Measurements from ENCODE around the gene FHIT.

The FHIT gene

DNA sequence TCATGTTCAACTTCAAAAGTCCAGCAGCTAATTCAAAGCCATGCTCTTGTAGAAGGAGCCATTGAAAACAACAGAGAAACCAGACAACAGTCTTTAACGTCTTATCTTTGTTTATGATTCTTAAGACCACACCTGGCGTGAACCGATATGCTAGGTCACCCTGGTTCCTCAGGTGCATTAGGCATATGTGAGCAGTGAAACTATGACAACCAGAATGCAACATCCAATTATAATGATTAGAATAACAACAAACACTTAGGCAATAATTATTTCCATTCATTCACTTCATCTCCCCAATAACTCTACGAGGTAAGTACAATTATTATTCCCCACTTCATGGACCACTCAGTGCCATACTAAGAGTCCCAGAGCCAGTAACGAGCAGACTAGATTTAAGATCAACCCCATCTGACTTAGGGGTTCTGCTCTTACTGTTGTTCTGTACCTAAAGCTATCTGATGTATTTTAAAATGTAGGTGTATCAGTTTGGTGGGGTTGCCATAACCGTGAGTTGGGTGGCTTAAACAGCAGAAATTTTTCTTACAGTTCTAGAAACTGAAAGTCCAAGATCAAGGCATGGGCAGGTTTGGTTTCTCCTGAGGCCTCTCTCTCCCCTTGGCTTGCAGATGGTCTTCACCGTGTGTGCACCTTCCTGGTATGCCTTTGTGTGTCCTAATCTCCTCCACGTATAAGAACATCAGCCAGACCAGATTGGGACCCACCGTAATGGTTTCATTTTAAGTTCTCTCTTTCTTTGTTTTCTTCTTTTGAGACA, 1203.6 kb downstream of the FHIT start:
- DNase-seq (ENCODE audit: low read depth), result no peak

DNA sequence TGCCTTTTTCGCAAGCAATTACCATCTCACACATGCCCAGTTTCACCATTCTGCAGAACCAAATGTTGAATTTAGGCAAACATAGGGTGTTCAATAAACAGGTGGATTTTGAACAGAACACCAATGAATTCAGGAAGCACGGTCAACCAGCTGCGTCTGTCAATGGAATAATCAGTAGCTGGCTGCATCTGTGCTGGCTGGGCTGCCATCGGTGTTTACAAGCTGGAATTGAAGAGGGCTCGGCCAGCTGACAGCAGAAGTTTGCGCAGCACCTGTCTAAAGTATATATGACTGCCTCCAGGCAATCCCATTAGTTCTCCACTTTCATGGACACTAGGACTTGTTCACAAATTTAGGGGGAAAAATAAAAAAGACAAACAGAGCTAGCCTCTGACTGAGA, 1205.0 kb downstream of the FHIT start:
- no peak for DNase-seq (ENCODE audit: low read depth)

DNA sequence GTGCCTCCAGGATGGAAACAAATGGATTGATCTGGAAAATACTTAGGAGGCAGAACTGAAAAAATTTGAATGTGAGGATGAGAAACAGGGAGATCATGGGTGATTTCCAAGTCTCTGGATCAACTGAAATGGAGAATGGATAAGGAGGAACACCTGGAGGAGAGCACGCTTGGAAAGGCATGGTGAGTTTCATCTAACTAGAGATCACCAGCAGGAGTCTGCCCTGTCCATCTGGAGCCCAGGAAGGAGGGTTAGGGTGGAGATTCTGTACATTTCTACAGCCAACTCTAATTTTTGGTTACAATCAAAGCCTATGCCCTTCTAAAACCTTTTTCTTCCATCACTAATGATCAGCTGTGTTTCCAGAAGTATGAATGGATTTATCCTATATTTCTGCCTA, 1205.6 kb downstream of the FHIT start:
- DNase-seq (ENCODE audit: low read depth), result no peak

DNA sequence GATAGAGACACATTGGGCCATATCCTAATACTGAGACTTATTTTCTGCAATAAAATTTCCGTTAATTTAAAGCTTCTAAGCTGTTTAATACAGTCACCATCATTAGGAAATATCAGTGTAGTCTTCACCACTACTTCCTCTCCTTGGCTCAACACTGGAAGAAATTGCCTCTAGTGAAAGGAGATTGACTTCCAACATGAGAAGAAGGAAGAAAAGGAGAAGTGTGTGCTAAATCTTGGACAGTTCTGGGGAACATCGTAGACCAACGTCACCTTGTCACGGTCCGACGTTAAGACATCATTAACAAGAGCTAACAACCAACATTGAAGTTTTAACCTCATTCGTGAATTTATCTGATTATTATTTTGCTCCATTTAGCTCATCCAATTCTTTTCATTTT, 1214.4 kb downstream of the FHIT start:
- no peak for DNase-seq (ENCODE audit: low read depth)

DNA sequence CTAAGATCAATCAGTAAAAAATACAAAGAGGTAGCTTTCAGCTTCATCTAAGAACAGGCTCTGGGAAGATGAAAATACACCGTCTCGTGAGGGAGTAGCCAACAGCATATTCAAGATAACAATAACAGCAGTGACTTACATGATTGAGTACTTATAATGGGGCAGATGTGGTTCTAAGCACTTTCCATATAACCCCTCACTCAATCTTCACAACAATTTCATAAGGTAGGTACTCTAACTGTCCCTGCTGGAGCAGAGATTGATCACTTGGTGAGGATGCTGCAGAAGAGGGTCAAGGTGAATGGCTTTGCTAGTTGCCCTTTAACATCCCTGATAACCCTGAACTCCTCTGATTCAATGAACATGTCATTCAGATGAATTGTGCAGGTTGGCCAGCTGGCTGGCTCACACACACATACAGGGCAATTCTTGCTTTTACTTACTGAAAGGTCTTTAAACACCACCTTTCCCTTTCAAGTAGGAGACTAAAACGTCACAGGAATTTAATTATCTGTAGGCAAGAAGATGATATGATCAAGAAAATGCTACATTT, 1217.3 kb downstream of the FHIT start:
- no peak for DNase-seq (ENCODE audit: low read depth)

DNA sequence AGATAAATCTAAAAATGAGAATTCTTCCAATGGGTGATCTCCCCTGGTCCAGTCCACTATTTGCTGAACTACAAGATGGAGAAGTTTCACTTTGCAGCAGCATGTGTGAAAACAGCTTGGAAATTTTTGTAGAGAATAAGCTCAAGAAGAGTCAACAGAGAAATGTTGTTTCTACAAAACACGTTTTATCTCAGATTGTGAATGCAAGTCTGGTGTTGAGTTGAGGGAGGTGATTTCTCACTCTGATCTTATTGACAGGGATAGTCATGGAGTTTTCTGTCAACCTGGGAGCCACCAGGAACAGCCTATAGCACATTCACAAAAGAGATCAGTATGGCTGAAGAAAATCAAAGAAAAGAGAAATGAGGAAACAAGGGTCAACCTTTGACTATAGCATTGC, 1220.3 kb downstream of the FHIT start:
- no peak for DNase-seq (ENCODE audit: low read depth)

DNA sequence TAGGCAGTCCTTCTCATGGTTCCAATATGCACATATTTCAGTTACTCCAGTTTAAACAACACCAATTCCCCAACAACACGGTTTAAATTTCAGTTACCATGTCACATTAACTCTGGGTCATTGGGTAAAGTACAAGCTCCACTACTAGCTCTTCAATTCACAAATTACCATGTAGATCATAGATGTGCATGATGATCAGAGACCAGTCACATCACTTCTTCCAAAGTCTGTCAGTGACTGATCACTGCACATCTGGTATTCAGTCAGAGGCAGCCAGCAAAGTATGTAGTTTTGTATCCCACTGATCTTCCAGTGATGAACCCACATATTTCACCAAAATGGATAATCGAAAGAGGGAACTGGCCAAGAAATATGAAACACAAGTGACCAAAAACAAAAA, 1223.0 kb downstream of the FHIT start:
- DNase-seq (ENCODE audit: low read depth), result no peak

DNA sequence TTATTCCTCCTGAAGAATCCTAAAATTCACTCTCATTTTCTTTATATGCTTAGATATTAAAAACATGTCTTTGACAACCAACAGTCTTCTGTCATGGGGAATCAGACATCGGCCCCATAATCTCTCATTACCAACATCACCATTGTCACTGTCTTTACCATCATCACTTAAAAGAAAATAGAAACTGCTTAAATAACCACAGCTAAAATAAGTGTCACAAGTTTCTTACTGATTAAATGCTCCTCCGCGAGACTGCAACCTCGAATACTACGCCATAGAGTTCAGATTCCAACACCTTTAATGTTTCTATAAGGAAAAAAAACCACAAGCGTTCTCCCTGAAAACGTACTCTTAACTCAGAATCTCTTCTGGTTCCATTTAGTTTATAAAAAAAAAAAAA, 1223.9 kb downstream of the FHIT start:
- no peak for DNase-seq (ENCODE audit: low read depth)

DNA sequence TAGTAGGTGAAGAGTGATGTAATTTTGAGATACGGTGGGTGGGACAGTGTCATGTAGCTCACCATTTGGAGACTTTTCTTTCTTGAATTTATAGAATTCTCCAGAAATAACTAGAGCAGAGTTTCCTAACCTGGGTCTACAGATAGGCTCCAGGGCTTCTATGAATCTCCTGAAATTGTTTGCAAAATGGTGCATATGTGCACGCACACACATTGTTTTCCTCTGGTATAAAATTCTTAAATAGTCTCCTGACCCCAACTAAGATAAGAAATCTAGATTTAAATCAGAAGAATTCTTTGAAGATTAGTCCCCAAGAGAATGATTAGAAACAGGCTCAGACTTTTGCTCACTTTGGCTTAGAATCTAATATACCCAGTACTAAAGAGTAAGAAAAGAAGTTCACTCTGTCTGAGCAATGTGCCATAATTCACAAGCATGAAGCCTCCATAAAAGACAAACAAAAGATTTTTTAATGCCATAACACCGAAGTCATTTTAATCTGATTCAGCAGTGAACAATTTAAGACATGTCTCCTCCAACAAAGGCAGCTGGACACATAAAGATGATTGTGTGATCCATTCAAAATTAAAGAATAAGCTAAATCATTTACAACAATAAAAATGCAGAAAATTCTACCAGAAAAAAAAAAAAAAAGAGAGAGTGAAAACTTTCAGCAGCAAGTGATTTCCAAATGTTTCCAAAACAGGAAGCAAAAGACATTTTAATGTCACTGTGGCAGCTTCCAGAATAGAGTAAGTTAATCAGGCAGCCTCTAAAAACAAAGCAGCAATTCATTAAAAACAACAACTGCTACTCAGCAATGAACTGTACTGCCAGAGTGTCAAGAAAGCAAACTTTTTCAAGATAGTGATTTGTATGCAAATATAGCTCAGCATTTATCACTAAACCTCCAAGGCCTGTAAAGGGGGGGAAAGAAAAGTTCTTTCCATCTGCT, 1225.9 kb downstream of the FHIT start:
- DNase-seq (ENCODE audit: low read depth), result peak; percentile 40

DNA sequence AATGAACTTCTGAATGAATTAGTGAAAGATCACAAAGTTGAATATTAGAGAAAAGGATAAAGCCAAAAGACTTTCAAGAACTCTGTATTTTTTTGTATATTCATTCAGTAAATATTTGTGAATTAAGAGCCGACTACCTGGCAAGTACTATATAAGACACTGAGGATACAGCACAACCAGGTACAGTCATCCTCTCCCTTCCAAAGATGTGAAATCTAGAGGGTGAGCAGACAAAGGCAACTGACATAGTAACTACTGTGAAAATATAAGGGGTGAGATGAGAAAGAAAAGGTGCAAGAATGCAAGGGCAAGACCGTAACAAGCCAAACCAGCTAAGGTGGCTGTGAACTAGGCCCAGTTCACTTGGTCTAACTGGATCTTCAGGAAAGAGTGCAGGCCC, 1226.9 kb downstream of the FHIT start:
- DNase-seq (ENCODE audit: low read depth), result no peak

DNA sequence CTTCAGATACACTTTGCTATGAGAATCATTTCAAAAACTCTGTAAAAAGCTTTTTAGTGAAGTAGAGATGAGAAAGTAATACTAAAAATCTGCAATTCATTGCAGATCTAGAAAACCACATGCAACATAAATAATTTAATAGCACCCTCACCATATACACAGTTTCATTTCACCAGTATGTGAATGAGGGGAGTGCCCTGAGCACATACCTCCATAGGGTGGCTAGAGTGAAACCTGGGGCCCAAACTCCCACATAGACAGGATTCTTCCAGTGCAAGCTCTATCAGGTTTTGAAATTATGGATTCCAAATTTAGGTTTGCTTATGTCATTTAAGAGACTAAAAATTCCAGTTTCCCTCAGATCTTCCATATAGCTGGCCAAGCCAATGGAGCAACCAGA, 1228.1 kb downstream of the FHIT start:
- DNase-seq (ENCODE audit: low read depth), result no peak

DNA sequence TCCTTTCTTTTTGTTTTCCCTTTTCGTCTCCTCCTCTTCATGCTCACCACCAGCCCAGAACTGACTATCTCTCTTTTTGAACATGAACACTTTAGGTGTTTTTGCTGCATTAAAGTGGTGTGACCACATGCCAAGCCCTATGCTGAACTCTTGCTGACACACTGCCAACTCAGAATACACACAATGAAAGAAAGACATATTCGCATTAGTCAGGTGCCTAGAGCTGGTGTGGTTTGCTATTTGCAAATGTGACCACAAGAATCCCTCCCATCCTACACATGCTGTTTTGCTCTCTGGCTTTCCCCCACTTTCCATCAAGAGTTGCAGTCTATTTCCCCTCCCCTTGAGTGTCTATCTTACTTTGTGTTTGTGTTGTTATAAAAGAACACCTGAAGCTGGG, 1233.6 kb downstream of the FHIT start:
- DNase-seq (ENCODE audit: low read depth), result peak; percentile 38

DNA sequence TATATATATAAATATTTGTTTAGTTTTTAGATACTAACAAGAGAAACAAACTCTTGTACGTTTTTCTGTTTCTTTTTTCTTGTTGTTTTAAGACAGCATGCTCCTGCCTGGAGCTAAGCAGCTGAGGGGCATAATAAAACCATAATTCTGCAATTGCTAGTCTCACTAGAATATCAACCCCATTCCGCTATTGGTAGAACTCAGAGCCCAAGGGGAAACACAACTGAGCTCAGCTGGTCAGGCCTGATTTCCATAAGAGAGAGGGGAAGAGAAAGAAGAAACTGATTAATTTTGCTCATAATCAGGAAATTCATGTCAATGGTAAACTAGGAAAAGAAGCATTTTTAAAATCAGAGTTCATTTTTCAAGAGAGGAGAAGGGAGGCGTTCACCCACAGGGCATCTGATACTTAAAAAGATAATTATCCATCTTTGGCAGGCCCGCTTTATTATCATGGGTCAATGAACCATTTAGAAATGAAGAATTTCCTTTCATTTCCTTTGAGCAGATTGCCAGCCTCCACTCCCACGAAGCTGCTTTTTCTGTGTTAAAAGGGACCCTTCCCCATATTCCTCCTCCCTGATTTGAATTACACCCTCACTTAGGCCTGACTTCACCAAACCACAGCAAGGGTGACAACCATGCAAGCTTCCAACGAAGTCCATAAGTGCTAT, 1236.1 kb downstream of the FHIT start:
- no peak for DNase-seq (ENCODE audit: low read depth)

DNA sequence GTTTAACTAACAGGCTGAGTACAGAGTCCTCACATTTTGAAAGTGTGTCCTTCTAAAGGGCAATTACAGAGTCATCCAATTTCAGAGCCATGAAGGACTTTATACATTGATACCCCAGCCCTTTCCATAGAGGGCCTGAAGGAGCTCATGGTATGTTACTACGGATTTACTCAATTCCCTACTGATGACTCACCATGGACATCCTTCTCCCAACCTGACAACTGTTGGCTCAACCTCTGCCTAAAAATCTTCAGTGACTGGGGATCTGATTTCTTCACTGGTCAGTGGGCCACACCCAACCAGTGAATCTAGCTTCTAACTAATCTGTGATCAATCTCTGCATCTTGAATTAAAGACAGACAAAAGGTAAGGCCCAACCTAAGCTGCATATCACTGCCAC, 1238.0 kb downstream of the FHIT start:
- peak; percentile 33 for DNase-seq (ENCODE audit: low read depth)

DNA sequence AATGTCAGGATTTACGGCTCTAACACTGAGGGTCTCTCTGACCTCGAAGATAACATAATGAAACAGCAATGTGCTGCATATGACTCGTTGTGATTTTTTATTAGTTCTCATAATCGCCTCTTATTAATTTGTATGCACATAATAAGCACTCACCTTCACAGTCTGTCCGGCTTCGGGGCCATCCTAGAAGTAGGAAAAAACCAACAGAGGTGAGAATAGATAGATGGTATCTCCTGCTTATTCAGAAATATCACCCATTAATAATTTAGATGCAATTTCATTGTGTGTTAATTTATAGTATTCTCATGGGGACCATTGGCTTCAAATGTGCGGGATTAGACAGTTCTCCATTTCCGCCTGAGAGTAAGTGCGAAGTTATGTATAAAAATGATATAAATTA, 1240.0 kb downstream of the FHIT start:
- no peak for DNase-seq (ENCODE audit: low read depth)

DNA sequence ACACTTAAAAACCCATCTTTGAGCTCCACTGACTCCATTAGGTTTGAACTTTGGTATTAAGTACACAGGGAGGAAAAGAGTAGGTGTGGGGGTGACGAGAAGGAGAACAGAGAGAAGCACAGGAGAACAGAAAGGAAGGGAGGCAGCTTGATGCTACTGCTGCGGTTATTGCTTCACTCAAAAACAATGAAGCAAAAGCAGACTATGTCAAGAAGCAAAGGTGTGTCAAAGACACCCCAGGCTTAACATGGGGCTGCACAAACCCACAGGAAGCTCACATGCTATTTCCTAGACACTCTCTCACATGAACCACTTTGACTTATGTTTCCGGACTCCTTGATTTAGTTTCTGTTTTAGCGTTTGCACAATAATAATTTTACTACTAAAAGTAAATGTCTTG, 1240.5 kb downstream of the FHIT start:
- DNase-seq (ENCODE audit: low read depth), result no peak

DNA sequence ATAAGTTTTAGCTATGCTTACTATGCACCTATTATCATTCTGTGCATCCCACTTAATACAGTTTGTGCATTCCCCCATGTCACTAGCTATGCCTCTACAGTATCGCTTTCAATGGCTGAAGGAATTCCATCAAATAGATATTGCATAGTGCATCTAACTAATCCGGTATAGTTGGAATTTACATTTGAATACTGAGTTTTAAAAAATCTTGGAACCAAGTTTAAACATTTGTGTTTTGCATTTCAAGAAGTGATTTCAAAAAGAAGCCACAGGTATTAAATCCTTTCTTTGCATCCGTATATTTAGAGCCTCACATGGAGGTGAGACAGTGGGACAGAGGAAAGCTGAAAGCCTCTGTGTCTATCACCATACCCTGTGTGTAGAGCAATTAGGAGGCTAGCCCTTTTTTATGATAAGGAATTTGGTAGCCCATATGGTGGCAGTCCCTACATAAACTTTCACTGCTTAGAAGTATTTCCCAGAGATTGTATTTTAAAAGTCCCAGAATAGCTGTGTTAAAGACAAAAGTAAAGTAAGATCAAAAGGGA, 1241.2 kb downstream of the FHIT start:
- no peak for DNase-seq (ENCODE audit: low read depth)

DNA sequence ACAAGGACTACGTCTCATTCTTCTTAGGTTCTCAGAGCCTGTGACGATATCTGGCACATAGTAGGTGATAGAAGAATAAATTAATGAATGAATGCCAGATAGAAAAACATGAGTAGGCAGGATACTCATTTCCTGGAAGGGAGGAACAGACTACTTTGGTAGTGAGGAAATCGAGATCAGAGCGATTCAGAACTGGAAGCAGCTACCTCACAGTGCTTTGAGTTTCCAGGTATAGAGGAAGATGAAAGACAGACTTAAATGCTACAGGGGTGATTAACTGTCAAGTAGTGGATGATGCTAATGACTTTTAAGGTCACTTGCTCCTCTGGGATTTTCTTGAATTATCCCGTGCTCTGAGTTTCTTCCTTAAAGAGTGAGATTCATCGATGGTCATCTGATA, 1249.9 kb downstream of the FHIT start:
- DNase-seq (ENCODE audit: low read depth), result no peak

DNA sequence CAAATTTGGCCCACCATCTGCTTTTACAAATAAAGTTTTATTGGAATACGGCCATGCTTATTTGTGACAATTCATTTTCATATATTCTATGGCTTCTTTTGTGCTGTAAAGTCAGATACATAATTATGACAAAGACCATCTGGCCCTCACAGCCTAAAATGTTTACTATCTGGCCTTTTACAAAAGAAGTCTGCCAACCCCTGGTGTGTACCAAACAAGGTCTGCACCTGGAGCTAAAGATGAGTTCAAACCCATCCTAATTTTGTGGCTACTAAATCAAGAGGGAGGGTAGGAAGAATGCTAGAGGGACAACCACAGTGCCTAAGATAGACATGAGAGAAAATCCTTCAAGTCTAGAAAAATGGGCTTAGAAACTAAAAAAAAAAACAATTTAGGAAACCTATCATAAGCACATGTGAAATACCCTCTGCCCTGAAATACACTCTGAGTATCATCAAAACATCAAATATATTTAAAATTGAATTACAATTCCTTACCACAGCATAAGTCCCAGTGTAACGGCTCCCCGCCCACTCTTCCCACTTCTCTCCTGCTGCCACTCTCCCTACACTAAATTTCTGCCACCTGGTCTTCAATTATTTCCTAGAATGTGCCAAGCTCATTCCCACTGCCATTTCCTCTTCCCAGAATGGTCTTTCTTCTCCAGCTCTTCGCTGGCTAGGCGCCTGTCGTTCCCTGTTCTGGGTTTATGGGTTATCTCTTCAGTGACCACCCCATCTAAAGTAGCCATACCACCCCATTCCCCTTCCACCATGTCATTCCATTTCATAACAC, 1250.7 kb downstream of the FHIT start:
- no peak for DNase-seq (ENCODE audit: low read depth)

DNA sequence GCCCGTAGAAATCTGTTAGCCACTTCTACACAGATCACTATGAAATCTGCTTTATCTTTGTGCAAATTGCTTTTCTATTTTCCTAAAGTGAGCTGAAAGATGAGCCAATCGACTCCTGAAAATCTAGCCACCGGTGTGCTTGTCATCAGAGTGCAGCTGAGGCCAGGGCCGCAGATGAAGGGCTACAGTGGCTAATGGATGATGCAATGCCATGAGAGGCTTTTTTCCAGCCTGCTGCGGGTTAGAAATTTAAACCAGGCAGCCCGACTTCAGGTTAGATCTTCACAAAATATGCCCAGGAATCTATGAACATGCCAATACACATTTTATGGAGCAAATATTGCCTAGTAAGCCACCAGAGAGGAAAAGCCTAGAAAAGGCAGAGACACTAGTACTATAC, 1253.2 kb downstream of the FHIT start:
- no peak for DNase-seq (ENCODE audit: low read depth)

DNA sequence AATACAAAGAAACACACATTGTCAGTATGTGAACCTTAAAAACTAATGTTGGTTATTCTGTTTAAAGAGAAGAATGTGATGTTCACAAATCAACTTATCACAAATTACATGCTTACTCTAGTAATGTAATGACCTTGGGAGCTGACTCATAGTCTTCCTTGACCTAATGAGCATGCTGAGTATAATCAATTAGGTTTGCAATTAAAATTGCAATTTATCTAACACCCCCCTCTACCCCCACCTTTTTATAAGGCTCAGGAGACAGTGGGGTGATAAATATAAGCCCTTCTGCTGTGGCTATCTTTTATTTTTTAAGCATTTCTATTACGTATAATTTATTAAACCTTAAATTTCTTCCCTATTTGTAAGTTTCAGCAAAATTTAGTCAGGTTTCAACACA, 1253.7 kb downstream of the FHIT start:
- no peak for DNase-seq (ENCODE audit: low read depth)

Data from HS-27A (cell line).